HepG2 (cell line): ENCODE results near the gene ZNF189. TPM values are rescaled to one million over a fixed set of nuclear protein-coding genes. Genes with fewer than 3 reads are reported as not detected.

ENCODE experiments used
- AHDC1 ChIP-seq: sonication (generic); formaldehyde crosslinking; IDR thresholded peaks from 2 replicates; pipeline ENCODE4 v1.5.1; 2020; ENCODE audit warnings: mild to moderate bottlenecking, missing genetic modification reagents, borderline replicate concordance
- HIVEP1 ChIP-seq: sonication (generic); formaldehyde crosslinking; IDR thresholded peaks from 2 replicates; pipeline ENCODE4 v1.4.0; 2020; ENCODE audit warnings: mild to moderate bottlenecking, missing genetic modification reagents
- MIER3 ChIP-seq: IDR thresholded peaks from 2 replicates; pipeline ENCODE4 v1.6.1; 2016; ENCODE audit warnings: missing compliant biosample characterization, borderline replicate concordance
- MNT ChIP-seq: fragments of 450-650 bp; IDR thresholded peaks from 2 replicates; pipeline ENCODE4 v1.6.1; 2016
- MZF1 ChIP-seq: sonication (generic); formaldehyde crosslinking; IDR thresholded peaks from 2 replicates; pipeline ENCODE4 v1.8.1; 2023; ENCODE audit warnings: mild to moderate bottlenecking, missing genetic modification reagents, borderline replicate concordance
- PRDM4 ChIP-seq: sonication (generic); formaldehyde crosslinking; IDR thresholded peaks from 2 replicates; pipeline ENCODE4 v1.9.0; 2021; ENCODE audit warnings: missing genetic modification reagents, borderline replicate concordance
- ZBTB2 ChIP-seq: sonication (generic); formaldehyde crosslinking; IDR thresholded peaks from 2 replicates; pipeline ENCODE4 v1.8.0; 2022; ENCODE audit warnings: low read depth, missing genetic modification reagents
- ZNF546 ChIP-seq: sonication (generic); formaldehyde crosslinking; conservative IDR thresholded peaks from 2 replicates; pipeline ENCODE4 v1.8.1; 2023; ENCODE audit warnings: mild to moderate bottlenecking, missing genetic modification reagents
- ZNF75D ChIP-seq: sonication (generic); formaldehyde crosslinking; IDR thresholded peaks from 2 replicates; pipeline ENCODE4 v1.8.1; 2023; ENCODE audit warnings: missing genetic modification reagents, mild to moderate bottlenecking, borderline replicate concordance
- ZSCAN25 ChIP-seq: sonication (generic); formaldehyde crosslinking; IDR thresholded peaks from 2 replicates; pipeline ENCODE4 v1.8.0; 2022; ENCODE audit warnings: mild to moderate bottlenecking, missing genetic modification reagents
- polyA plus RNA-seq, 8 experiments: library from polyadenylated mRNA; depleted of rRNA in 3 of 8; stranded (reverse) in 7 of 8; unstranded in 1 of 8; fragments of >200 nt; fragmentation: Illumina TruSeq in 4 of 8; extraction: Trizol in 4 of 8; gene quantifications; 2 replicates each; pipeline versions ENCODE4 v1.2.1 to v1.2.3, GENCODE V29; 2011 to 2016; ENCODE audit warnings: low read depth in 4 of 8, missing spikeins in 1 of 8, mixed read lengths in 1 of 8; ENCODE audit not compliant: insufficient read depth in 1 of 8
- total RNA-seq, 5 experiments: library from RNA; depleted of rRNA; stranded (reverse); fragments of >200 nt; fragmentation: Illumina TruSeq; extraction: Trizol; gene quantifications; 2 replicates each; pipeline ENCODE4 v1.2.3, GENCODE V29; 2016; ENCODE audit warnings: low read depth in 1 of 5
- TF ChIP-seq, protein P1 (sequence below): sonication (generic); formaldehyde crosslinking; IDR thresholded peaks from 2 replicates; pipeline ENCODE4 v1.5.0; 2020; ENCODE audit warnings: missing genetic modification reagents, mild to moderate bottlenecking, borderline replicate concordance
- TF ChIP-seq, protein P2 (sequence below): sonication (generic); formaldehyde crosslinking; IDR thresholded peaks from 2 replicates; pipeline ENCODE4 v1.5.1; 2020; ENCODE audit warnings: mild to moderate bottlenecking, missing genetic modification reagents, borderline replicate concordance
- TF ChIP-seq, protein P3 (sequence below): sonication (generic); formaldehyde crosslinking; IDR thresholded peaks from 2 replicates; pipeline ENCODE4 v1.5.0; 2020; ENCODE audit warnings: missing genetic modification reagents

ZNF189 gene
- total and polyA plus RNA-seq, 2 of the 13 experiments (the other 11 are each of a cell fraction or from before 2014, with no cell fraction given), result 8.4 to 50.0 TPM

DNA sequence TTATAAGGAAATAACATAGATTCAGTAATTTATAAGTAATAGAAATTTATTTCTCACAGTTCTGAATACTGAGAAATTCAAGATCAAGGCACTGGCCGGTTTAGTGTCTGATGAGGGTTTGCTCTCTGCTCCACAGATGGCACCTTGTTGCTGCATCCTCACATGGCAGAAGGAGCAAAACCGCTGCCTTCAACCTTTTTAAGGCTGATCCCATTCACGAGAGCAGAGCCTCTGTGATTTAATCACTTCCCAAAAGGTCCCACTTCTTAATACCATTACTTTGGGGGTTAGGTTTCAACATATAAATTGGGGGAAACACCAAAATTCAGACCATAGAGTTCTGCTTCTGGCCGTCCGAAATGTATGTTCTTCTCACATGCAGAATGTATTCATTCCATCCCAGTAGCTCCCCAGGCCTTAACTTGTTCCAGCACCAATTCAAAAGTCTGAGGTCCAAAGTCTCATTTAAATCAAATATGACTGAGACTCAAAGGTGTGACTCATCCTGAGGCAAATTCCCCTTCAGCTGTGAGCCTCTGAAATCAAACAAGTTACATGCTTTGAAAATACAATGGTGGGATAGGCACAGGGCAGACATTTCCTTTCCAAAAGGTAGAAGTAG is 44.4 kb upstream of the ZNF189 start (continued):
- TF ChIP-seq HIVEP1 (CRISPR knock-in tag) (no peak), MZF1 (CRISPR knock-in tag) (no peak), MNT (no peak), MIER3 (peak; percentile 65; the same call in 1 of the 2 replicates), AHDC1 (CRISPR knock-in tag) (peak; percentile 99), PRDM4 (CRISPR knock-in tag) (no peak), ZNF546 (CRISPR knock-in tag) (no peak), ZBTB2 (CRISPR knock-in tag) (no peak), ZSCAN25 (CRISPR knock-in tag) (0 out of 2 replicates have a peak, but pooled peaks have one; percentile 20), ZNF75D (CRISPR knock-in tag) (no peak)
- TF ChIP-seq, protein P1, sequence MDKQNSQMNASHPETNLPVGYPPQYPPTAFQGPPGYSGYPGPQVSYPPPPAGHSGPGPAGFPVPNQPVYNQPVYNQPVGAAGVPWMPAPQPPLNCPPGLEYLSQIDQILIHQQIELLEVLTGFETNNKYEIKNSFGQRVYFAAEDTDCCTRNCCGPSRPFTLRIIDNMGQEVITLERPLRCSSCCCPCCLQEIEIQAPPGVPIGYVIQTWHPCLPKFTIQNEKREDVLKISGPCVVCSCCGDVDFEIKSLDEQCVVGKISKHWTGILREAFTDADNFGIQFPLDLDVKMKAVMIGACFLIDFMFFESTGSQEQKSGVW (CRISPR knock-in tag), result no peak
- TF ChIP-seq, protein P2, sequence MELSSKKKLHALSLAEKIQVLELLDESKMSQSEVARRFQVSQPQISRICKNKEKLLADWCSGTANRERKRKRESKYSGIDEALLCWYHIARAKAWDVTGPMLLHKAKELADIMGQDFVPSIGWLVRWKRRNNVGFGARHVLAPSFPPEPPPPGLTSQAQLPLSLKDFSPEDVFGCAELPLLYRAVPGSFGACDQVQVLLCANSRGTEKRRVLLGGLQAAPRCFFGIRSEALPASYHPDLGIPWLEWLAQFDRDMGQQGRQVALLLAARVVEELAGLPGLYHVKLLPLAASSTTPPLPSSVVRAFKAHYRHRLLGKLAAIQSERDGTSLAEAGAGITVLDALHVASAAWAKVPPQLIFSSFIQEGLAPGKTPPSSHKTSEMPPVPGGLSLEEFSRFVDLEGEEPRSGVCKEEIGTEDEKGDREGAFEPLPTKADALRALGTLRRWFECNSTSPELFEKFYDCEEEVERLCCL (CRISPR knock-in tag), result no peak
- TF ChIP-seq, protein P3, sequence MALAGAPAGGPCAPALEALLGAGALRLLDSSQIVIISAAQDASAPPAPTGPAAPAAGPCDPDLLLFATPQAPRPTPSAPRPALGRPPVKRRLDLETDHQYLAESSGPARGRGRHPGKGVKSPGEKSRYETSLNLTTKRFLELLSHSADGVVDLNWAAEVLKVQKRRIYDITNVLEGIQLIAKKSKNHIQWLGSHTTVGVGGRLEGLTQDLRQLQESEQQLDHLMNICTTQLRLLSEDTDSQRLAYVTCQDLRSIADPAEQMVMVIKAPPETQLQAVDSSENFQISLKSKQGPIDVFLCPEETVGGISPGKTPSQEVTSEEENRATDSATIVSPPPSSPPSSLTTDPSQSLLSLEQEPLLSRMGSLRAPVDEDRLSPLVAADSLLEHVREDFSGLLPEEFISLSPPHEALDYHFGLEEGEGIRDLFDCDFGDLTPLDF, result no peak
